Tibial nerve (tissue), 4 donors: ENCODE measurements around the gene FAM118A. TPM values are rescaled to one million over a fixed set of nuclear protein-coding genes. Genes with fewer than 3 reads are reported as not detected.
"Not testable (repeated sequence)": the region's sequence is repeated elsewhere in the genome, so short reads cannot be mapped to it uniquely, and the experiment has no call there.

Experiments used
- DNase-seq, 2 donors: peaks; one replicate each; pipeline ENCODE4 v3.0.0-alpha.2; 2019; ENCODE audit warnings: low spot score in 2 of 2
- H3K27ac ChIP-seq, 4 donors: fragments of 200-600 bp; sonication (generic) in 3 of 4; one replicate each; pipeline ENCODE4 v1.5.1; 2017 to 2019; ENCODE audit warnings: mild to moderate bottlenecking in 1 of 4
- H3K27me3 ChIP-seq, 2 donors: fragments of 200-600 bp; sonication (generic) in 1 of 2; one replicate each; pipeline versions ENCODE4 v1.5.1 to v1.6.0; 2017 to 2019
- H3K36me3 ChIP-seq, 3 donors: fragments of 200-600 bp; sonication (generic); one replicate each; pipeline ENCODE4 v1.5.1; 2018 to 2019
- H3K4me1 ChIP-seq, 4 donors: fragments of 200-600 bp; sonication (generic) in 3 of 4; one replicate each; pipeline ENCODE4 v1.5.1; 2017 to 2019
- H3K4me3 ChIP-seq, 4 donors: fragments of 200-600 bp; sonication (generic) in 3 of 4; one replicate each; pipeline ENCODE4 v1.5.1; 2017 to 2019; ENCODE audit warnings: mild to moderate bottlenecking in 1 of 4, moderate library complexity in 1 of 4
- H3K9me3 ChIP-seq, 4 donors: fragments of 200-600 bp; sonication (generic) in 3 of 4; one replicate each; pipeline ENCODE4 v1.5.1; 2017 to 2019
- CTCF ChIP-seq, 5 experiments: fragments of 200-600 bp in 3 of 5; fragments of 450-650 bp in 2 of 5; sonication (generic) in 3 of 5; IDR thresholded peaks; one replicate each; pipeline ENCODE4 v1.5.1; 2016 to 2019; ENCODE audit warnings: antibody characterized with exemption in 5 of 5, mild to moderate bottlenecking in 3 of 5, moderate library complexity in 2 of 5
- EP300 ChIP-seq, 2 donors: sonication (generic); formaldehyde crosslinking; IDR thresholded peaks; one replicate each; pipeline ENCODE4 v1.6.1; 2017; ENCODE audit warnings: antibody characterized with exemption in 2 of 2, mild to moderate bottlenecking in 1 of 2
- POLR2A ChIP-seq, 2 donors: fragments of 450-650 bp; IDR thresholded peaks; one replicate each; pipeline ENCODE4 v1.6.1; 2017; ENCODE audit warnings: antibody characterized with exemption in 2 of 2, mild to moderate bottlenecking in 2 of 2, moderate library complexity in 2 of 2
- WGBS, 2 donors: methylation state at CpG; one replicate each; pipeline ENCODE4 v1.1.5; 2018; 5-methylcytosine and 5-hydroxymethylcytosine counted together
- total RNA-seq, 4 donors: library from RNA; depleted of rRNA; stranded (reverse); fragments of >200 nt; gene quantifications; one replicate each; pipeline ENCODE4 v1.1.0, GENCODE V29; 2016

FAM118A gene
- total RNA-seq, 4 donors from 2014 or later, result 16.8 to 171 (median 83.2) TPM

GRCh38 chr22:45292731-45293442 lies 16.8 kb upstream of the FAM118A start:
- no peaks in the 10 kb centered on the region for H3K9me3 ChIP-seq
- DNase-seq, result no peak
- H3K4me3 ChIP-seq, result no peak overlapping the region
- peaks cover 0 to 24% of the 10 kb centered on the region in 2 donors for H3K27me3 ChIP-seq
- TF ChIP-seq POLR2A (IDR thresholded peaks at IDR 0.05), result no peak
- WGBS, 2 donors, result 44 to 48% methylated on average over 23 of the region's 23 CpGs
- no peak overlapping the region for H3K27ac ChIP-seq
- H3K4me1 ChIP-seq, result peaks cover 0 to 4% (median 0%) of the 10 kb centered on the region in 4 donors
- no peaks in the 10 kb centered on the region for H3K36me3 ChIP-seq

- TF ChIP-seq CTCF (IDR thresholded peaks at IDR 0.05), result no peak
- TF ChIP-seq EP300 (IDR thresholded peaks at IDR 0.05), result no peak
- no peak for TF ChIP-seq POLR2A (IDR thresholded peaks at IDR 0.05)
- no peaks in the 10 kb centered on the region for H3K36me3 ChIP-seq
- no peaks in the 10 kb centered on the region for H3K9me3 ChIP-seq
- H3K27ac ChIP-seq, result no peak overlapping the region
- WGBS, 2 donors, result 78 to 79% methylated on average over 6 of the region's 6 CpGs
- peaks cover 0 to 4% (median 0%) of the 10 kb centered on the region in 4 donors for H3K4me1 ChIP-seq
- peaks cover 0 to 19% of the 10 kb centered on the region in 2 donors for H3K27me3 ChIP-seq
- no peak overlapping the region for H3K4me3 ChIP-seq
- DNase-seq, result no peak
Observed at GRCh38 chr22:45294030-45294429, 15.7 kb upstream of the FAM118A start.

DNA sequence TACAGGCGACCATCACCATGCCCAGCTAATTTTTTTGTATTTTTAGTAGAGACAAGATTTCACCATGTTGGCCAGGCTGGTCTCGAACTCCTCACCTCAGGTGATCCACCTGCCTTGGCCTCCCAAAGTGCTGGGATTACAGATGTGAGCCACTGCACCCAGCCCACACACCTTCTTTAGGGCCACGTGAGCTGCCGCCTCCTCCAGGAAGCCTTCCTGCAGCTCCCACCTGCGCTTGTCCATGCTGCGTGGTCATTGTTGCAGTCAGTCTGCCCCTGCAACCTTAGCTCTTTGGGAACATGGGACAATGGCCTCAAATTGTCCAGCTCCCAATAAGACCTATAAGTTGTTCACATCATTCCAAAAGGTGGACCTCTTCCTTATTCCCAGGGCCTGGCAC lies 14.7 kb upstream of the FAM118A start:
- H3K27me3 ChIP-seq, result peaks cover 0 to 19% of the 10 kb centered on the region in 2 donors
- H3K4me1 ChIP-seq, H3K36me3 ChIP-seq, H3K9me3 ChIP-seq, H3K4me3 ChIP-seq, H3K27ac ChIP-seq, DNase-seq: not testable (repeated sequence)
- 85 to 92% methylated on average over 6 of the region's 6 CpGs for WGBS, 2 donors

DNA sequence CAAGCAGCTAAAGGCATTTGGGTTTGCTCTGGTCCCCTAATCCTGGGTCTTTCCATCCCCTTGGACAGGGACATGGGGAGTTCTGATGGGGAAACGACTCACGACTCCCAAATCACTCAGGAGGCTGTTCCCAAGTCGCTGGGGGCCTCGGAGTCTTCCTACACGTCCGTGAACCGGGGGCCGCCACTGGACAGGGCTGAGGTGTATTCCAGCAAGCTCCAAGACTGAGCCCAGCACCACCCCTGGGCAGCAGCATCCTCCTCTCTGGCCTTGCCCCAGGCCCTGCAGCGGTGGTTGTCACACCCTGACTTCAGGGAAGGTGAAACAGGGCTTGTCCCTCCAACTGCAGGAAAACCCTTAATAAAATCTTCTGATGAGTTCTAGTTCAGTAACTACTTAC lies 14.2 kb upstream of the FAM118A start:
- H3K4me1 ChIP-seq, result peaks cover 0 to 2% (median 0%) of the 10 kb centered on the region in 4 donors
- peaks cover 0 to 19% of the 10 kb centered on the region in 2 donors for H3K27me3 ChIP-seq
- no peaks in the 10 kb centered on the region for H3K9me3 ChIP-seq
- H3K36me3 ChIP-seq, result no peaks in the 10 kb centered on the region
- H3K4me3 ChIP-seq, result no peak overlapping the region
- WGBS, 2 donors, result 75 to 84% methylated on average over 6 to 9 of the region's 9 CpGs
- no peak overlapping the region for H3K27ac ChIP-seq
- TF ChIP-seq EP300 (IDR thresholded peaks at IDR 0.05), result no peak
- TF ChIP-seq CTCF (IDR thresholded peaks at IDR 0.05), result no peak
- TF ChIP-seq POLR2A (IDR thresholded peaks at IDR 0.05), result no peak
- DNase-seq, result no peak

GRCh38 chr22:45296628-45297297 lies 13.0 kb upstream of the FAM118A start:
- DNase-seq, result no peak
- no peak for TF ChIP-seq EP300 (IDR thresholded peaks at IDR 0.05)
- no peak for TF ChIP-seq CTCF (IDR thresholded peaks at IDR 0.05)
- TF ChIP-seq POLR2A (IDR thresholded peaks at IDR 0.05), result no peak
- 57 to 70% methylated on average over 11 to 13 of the region's 13 CpGs for WGBS, 2 donors

DNA sequence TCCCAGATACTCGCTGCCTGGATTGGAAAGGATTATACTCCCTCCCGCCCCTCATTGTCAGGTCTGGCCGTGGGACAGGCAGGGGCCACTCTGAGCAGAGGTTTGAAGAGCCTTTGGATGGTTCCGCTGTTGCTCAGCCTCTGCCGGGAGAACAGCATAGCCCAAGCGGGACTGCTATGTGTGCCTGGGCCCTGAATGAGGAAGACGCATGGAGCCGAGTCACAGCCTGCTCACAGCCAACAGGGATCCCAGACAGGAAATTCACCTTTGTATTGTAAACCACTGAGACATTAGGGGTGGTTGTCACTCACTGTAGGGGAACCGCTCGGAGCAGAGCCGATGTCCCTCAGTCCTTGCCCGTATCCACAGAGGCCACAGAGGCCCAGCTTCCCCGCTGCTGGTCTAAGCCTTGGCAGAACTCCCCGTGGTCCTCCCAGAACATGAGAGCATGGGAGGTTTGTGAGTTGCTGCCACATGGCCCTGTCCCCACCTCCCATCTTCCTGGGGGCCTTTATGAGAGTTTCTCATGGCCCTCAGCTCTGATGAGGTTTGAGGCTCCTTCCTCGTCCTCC lies 10.7 kb upstream of the FAM118A start:
- Histone ChIP-seq H3K4me1 (no peaks in the 10 kb centered on the region), H3K9me3 (no peaks in the 10 kb centered on the region), H3K27me3 (peaks cover 0 to 2% of the 10 kb centered on the region in 2 donors), H3K27ac (no peak overlapping the region), H3K36me3 (no peaks in the 10 kb centered on the region), H3K4me3 (no peak overlapping the region)
- no peak for DNase-seq
- TF ChIP-seq EP300 (IDR thresholded peaks at IDR 0.05), result no peak
- TF ChIP-seq POLR2A (IDR thresholded peaks at IDR 0.05), result no peak
- TF ChIP-seq CTCF (IDR thresholded peaks at IDR 0.05), result no peak
- WGBS, 2 donors, result 66 to 78% methylated on average over 15 of the region's 15 CpGs

More at GRCh38 chr22:45296628-45297297, 13.0 kb upstream of the FAM118A start:
- H3K27ac ChIP-seq, result no peak overlapping the region
- H3K36me3 ChIP-seq, result no peaks in the 10 kb centered on the region
- H3K9me3 ChIP-seq, result no peaks in the 10 kb centered on the region
- H3K4me3 ChIP-seq, result no peak overlapping the region
- H3K27me3 ChIP-seq, result peaks cover 0 to 12% of the 10 kb centered on the region in 2 donors
- no peaks in the 10 kb centered on the region for H3K4me1 ChIP-seq
